ENCODE data around the gene GAS6. TPM values are rescaled to one million over a fixed set of nuclear protein-coding genes. Genes with fewer than 3 reads are reported as not detected.

The GAS6 gene
- total and polyA plus RNA-seq, 2 donors (not counting 1 experiment from before 2014, with no cell fraction given) = 0.25 to 0.78 TPM

DNA sequence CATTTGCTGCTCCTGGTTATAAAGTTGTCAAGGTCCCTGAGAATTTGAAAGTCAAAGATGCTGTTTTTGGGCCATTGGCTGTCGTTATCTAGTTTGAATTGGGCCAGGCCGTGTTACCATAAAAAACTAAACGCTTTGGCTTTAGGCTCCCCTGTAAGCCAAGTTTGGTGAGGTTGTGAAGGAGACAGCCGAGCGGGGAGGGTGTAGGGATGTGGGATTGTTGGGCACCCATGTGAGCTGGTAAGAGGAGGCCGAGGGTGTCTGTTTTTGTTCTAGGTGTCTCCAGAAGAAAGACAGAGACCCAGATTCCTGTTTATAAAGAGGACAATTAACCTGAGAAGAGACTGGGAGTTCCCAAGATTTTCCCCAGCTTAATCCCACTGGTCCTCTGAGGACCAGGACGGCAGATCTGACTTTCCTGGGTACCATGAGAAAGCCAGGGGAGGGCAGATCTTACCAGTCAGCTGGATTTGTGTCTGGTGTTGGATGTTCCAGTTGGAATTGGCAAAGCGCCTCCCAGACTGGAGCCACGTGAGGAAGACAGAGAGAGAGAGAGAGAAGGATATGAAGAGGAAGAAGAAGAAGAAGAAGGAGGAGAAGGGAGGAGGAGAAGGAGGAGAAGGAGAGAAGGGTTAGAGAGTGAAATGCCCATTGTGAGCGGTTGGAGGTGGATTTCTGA lies 79.8 kb downstream of the GAS6 start:
- Mint-ChIP-seq H3K27me3 (peaks cover 34% of the 10 kb centered on the region), H3K4me3 (no peak overlapping the region), H3K27ac (no peak overlapping the region), H3K4me1 (no peaks in the 10 kb centered on the region), H3K9me3 (ENCODE audit: insufficient read depth) (no peaks in the 10 kb centered on the region)
- DNase-seq (no peak), ATAC-seq (ENCODE audit: low read depth) (no peak)
- POLR2A ChIA-PET = no interaction called here
- Histone ChIP-seq H3K27ac (ENCODE audit: low read length in 2 of 2) (no peak overlapping the region), H3K27me3 (replicated peaks in 1 of 4; ENCODE audit: control extremely low read depth in 1 of 4, control insufficient read depth in 3 of 4, insufficient read depth in 4 of 4, low read length in 3 of 4) (peaks cover 0 to 4% (median 0%) of the 10 kb centered on the region in 4 experiments), H4K20me1 (ENCODE audit: control insufficient read depth, insufficient read depth, low read length, poor library complexity, severe bottlenecking) (no peaks in the 10 kb centered on the region), H2AFZ (ENCODE audit: insufficient read depth, low read depth, low read length, poor library complexity, severe bottlenecking) (no peak overlapping the region), H3K9me3 (ENCODE audit: control extremely low read depth in 1 of 3, control insufficient read depth in 2 of 3, insufficient read depth in 1 of 3, low read length in 2 of 3) (no peaks in the 10 kb centered on the region), H3K79me2 (ENCODE audit: control insufficient read depth, insufficient read depth, low read length) (no peaks in the 10 kb centered on the region), H3K4me3 (ENCODE audit: control extremely low read depth in 1 of 5, extremely low read depth in 1 of 5, insufficient read depth in 1 of 5, low read depth in 2 of 5, low read length in 4 of 5) (no peak overlapping the region), H3K9ac (ENCODE audit: low read length) (no peak overlapping the region), H3K36me3 (replicated peaks in 1 of 2; ENCODE audit: control extremely low read depth in 1 of 2, control insufficient read depth in 1 of 2, extremely low read depth in 1 of 2, insufficient read depth in 2 of 2, low read length in 1 of 2) (no peaks in the 10 kb centered on the region), H3K4me1 (ENCODE audit: control insufficient read depth in 2 of 2, insufficient read depth in 2 of 2, low read length in 2 of 2) (no peaks in the 10 kb centered on the region), H3K4me2 (replicated peaks; ENCODE audit: low read depth, low read length, poor library complexity, severe bottlenecking) (no peak overlapping the region)
- TF ChIP-seq, protein P1, sequence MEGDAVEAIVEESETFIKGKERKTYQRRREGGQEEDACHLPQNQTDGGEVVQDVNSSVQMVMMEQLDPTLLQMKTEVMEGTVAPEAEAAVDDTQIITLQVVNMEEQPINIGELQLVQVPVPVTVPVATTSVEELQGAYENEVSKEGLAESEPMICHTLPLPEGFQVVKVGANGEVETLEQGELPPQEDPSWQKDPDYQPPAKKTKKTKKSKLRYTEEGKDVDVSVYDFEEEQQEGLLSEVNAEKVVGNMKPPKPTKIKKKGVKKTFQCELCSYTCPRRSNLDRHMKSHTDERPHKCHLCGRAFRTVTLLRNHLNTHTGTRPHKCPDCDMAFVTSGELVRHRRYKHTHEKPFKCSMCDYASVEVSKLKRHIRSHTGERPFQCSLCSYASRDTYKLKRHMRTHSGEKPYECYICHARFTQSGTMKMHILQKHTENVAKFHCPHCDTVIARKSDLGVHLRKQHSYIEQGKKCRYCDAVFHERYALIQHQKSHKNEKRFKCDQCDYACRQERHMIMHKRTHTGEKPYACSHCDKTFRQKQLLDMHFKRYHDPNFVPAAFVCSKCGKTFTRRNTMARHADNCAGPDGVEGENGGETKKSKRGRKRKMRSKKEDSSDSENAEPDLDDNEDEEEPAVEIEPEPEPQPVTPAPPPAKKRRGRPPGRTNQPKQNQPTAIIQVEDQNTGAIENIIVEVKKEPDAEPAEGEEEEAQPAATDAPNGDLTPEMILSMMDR (IDR thresholded peaks at IDR 0.05) = no peak
- no peak for TF ChIP-seq EZH2 (IDR thresholded peaks at IDR 0.05; ENCODE audit: borderline replicate concordance, insufficient read depth, low read depth, low read length, poor library complexity, severe bottlenecking)
- CTCF ChIA-PET = no interaction called here
- 83% methylated on average over 9 of the region's 10 CpGs for WGBS (ENCODE audit: insufficient coverage)
- intact Hi-C loops (cut with micrococcal nuclease) = no loop called here

DNA sequence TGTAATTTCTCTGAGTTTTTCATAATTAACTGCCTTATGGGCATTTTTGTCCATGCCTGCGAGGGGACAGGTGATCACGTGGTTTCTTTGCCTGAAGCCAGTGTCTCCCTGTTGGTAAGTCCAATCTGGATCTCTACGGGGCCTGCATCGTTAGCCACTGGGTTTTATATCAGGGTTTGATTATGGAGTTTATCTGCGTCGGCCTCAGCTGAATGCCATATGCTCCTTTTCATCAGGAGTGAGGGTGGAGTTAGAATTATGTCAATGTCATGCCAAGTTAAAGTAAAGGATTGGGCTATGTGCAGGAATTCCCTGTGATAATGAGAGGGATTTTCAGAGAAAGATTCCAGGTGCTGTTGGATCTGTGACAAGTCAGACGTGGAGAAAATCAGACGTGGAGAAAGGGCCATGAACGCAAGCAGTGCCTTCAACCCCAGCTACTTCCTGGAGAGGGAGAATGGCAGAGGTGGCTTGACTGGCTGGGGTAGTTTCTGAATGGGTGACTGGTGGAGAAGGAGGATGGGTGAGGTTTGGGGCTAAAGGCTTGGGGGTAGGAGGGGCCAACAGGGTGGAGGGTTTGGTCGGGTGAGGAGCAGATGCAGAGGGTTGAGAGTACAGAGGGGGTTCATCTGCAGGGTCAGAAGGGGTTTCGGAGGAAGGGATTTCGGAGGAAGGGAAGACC lies 80.5 kb downstream of the GAS6 start:
- intact Hi-C loops (cut with micrococcal nuclease) = no loop called here
- WGBS (ENCODE audit: insufficient coverage) = 85% methylated on average over 11 of the region's 12 CpGs
- peaks cover 38% of the 10 kb centered on the region for H3K27me3 Mint-ChIP-seq
- POLR2A ChIA-PET = no interaction called here
- no peaks in the 10 kb centered on the region for H3K79me2 ChIP-seq (ENCODE audit: control insufficient read depth, insufficient read depth, low read length)
- H2AFZ ChIP-seq (ENCODE audit: insufficient read depth, low read depth, low read length, poor library complexity, severe bottlenecking) = no peak overlapping the region
- DNase-seq = no peak
- CTCF ChIA-PET = no interaction called here
- H4K20me1 ChIP-seq (ENCODE audit: control insufficient read depth, insufficient read depth, low read length, poor library complexity, severe bottlenecking) = no peaks in the 10 kb centered on the region
- no peak overlapping the region for H3K4me3 Mint-ChIP-seq
- no peaks in the 10 kb centered on the region for H3K4me1 Mint-ChIP-seq
- no peak overlapping the region for H3K27ac ChIP-seq (ENCODE audit: low read length in 2 of 2)
- H3K4me1 ChIP-seq (ENCODE audit: control insufficient read depth in 2 of 2, insufficient read depth in 2 of 2, low read length in 2 of 2) = no peaks in the 10 kb centered on the region
- H3K9ac ChIP-seq (ENCODE audit: low read length) = no peak overlapping the region
- H3K4me3 ChIP-seq (ENCODE audit: control extremely low read depth in 1 of 5, extremely low read depth in 1 of 5, insufficient read depth in 1 of 5, low read depth in 2 of 5, low read length in 4 of 5) = no peak overlapping the region
- no peak for TF ChIP-seq EZH2 (IDR thresholded peaks at IDR 0.05; ENCODE audit: borderline replicate concordance, insufficient read depth, low read depth, low read length, poor library complexity, severe bottlenecking)
- TF ChIP-seq, protein P1 (IDR thresholded peaks at IDR 0.05) = no peak
- no peaks in the 10 kb centered on the region for H3K9me3 Mint-ChIP-seq (ENCODE audit: insufficient read depth)
- H3K27ac Mint-ChIP-seq = no peak overlapping the region
- H3K9me3 ChIP-seq (ENCODE audit: control extremely low read depth in 1 of 3, control insufficient read depth in 2 of 3, insufficient read depth in 1 of 3, low read length in 2 of 3) = no peaks in the 10 kb centered on the region
- no peak overlapping the region for H3K4me2 ChIP-seq (replicated peaks; ENCODE audit: low read depth, low read length, poor library complexity, severe bottlenecking)
- ATAC-seq (ENCODE audit: low read depth) = no peak
- H3K27me3 ChIP-seq (replicated peaks in 1 of 4; ENCODE audit: control extremely low read depth in 1 of 4, control insufficient read depth in 3 of 4, insufficient read depth in 4 of 4, low read length in 3 of 4) = peaks cover 0 to 4% (median 0%) of the 10 kb centered on the region in 4 experiments
- no peaks in the 10 kb centered on the region for H3K36me3 ChIP-seq (replicated peaks in 1 of 2; ENCODE audit: control extremely low read depth in 1 of 2, control insufficient read depth in 1 of 2, extremely low read depth in 1 of 2, insufficient read depth in 2 of 2, low read length in 1 of 2)
